Measurements from ENCODE around the gene TMEM120B.

DNA sequence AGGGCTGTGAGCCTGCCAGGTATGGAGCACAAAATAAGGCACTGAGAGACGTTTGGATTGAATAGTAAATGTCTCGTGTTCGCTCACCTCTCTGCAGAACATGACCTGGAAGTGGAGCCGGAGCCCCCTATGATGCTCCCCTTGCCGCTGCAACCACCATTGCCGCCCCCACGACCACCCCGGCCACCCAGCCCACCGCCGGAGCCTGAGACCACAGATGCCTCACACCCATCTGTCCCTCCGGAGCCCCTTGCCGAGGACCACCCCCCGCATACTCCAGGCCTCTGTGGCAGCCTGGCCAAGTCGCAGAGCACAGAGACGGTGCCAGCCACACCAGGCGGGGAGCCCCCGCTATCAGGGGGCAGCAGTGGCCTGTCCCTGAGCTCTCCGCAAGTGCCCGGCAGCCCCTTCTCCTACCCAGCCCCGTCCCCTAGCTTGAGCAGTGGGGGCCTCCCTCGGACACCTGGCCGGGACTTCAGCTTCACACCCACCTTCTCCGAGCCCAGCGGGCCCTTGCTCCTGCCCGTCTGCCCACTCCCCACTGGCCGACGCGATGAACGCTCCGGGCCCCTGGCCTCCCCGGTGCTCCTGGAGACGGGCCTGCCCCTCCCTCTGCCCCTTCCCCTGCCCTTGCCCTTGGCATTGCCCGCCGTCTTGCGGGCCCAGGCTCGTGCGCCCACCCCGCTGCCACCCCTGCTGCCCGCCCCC lies 110.0 kb downstream of the TMEM120B start:
- TF ChIP-seq, protein P1, sequence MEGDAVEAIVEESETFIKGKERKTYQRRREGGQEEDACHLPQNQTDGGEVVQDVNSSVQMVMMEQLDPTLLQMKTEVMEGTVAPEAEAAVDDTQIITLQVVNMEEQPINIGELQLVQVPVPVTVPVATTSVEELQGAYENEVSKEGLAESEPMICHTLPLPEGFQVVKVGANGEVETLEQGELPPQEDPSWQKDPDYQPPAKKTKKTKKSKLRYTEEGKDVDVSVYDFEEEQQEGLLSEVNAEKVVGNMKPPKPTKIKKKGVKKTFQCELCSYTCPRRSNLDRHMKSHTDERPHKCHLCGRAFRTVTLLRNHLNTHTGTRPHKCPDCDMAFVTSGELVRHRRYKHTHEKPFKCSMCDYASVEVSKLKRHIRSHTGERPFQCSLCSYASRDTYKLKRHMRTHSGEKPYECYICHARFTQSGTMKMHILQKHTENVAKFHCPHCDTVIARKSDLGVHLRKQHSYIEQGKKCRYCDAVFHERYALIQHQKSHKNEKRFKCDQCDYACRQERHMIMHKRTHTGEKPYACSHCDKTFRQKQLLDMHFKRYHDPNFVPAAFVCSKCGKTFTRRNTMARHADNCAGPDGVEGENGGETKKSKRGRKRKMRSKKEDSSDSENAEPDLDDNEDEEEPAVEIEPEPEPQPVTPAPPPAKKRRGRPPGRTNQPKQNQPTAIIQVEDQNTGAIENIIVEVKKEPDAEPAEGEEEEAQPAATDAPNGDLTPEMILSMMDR (IDR thresholded peaks at IDR 0.05), result no peak
- TF ChIP-seq POLR2AphosphoS5 (IDR thresholded peaks at IDR 0.05; ENCODE audit: insufficient read depth in 1 of 2, low read depth in 1 of 2), result no peak
